ENCODE results near the gene KL. TPM values are rescaled to one million over a fixed set of nuclear protein-coding genes. Genes with fewer than 3 reads are reported as not detected.

KL gene
- total and polyA plus RNA-seq, 2 of the 8 experiments (the other 6 are each of a cell fraction or from before 2014, with no cell fraction given) = 0.02 TPM; not detected in 1

DNA sequence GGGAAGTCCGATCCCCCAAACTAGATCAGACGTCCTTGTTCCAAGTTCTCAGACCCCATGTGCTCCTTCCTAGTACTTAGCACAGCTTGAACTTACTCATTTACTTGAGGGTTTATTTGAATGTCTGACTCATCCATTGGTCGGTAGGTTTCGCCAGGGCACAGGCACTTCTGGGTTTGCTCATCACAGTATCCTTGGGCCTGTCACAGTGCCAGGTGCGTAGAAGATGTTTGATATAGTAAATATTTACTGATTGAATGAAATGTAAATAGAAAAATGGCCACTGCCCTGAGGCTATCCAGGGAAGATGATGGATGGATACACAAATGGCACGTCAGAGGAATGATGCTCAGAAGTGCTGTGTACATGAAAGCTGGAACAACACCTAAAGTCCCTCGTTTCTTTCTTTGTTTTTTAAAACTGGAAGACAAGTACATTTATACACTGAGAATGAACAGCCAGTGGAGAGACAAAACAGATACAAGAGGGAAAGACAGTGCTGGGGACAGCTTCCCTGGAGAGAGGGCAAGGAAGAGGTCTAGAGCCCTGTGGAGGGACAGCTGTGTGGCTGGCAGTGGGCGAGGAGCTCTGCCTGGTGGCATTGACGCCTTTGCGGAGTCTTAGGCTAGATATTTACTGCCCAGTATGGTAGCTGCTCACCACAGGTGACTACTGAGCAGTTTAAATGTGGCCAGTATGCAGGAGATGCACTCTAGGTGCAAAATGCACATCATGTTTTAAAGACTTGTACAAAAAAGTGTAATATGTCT is 31.2 kb upstream of the KL start (continued):
- TF ChIP-seq JUN (IDR thresholded peaks at IDR 0.05; ENCODE audit: low read depth, low read length) (no peak), EP300 (IDR thresholded peaks at IDR 0.05; ENCODE audit: borderline replicate concordance in 1 of 2, low read depth in 2 of 2, low read length in 2 of 2) (no peak), SIN3A (conservative IDR thresholded peaks at IDR 0.05 in 1 of 2, IDR thresholded peaks at IDR 0.05 in 1 of 2; ENCODE audit: low read depth in 1 of 2, low read length in 2 of 2) (no peak), SAP30 (IDR thresholded peaks at IDR 0.05; ENCODE audit: insufficient read depth, insufficient replicate concordance, low read length) (no peak)
